ENCODE data around the gene SH3PXD2A.

GRCh38 chr10:103893817-103894216, 38.4 kb upstream of the SH3PXD2A start:
- TF ChIP-seq, protein P1, sequence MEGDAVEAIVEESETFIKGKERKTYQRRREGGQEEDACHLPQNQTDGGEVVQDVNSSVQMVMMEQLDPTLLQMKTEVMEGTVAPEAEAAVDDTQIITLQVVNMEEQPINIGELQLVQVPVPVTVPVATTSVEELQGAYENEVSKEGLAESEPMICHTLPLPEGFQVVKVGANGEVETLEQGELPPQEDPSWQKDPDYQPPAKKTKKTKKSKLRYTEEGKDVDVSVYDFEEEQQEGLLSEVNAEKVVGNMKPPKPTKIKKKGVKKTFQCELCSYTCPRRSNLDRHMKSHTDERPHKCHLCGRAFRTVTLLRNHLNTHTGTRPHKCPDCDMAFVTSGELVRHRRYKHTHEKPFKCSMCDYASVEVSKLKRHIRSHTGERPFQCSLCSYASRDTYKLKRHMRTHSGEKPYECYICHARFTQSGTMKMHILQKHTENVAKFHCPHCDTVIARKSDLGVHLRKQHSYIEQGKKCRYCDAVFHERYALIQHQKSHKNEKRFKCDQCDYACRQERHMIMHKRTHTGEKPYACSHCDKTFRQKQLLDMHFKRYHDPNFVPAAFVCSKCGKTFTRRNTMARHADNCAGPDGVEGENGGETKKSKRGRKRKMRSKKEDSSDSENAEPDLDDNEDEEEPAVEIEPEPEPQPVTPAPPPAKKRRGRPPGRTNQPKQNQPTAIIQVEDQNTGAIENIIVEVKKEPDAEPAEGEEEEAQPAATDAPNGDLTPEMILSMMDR (conservative IDR thresholded peaks at IDR 0.05; ENCODE audit: low read depth in 2 of 2): no peak
- TF ChIP-seq CREB1 (CRISPR knock-in tag; IDR thresholded peaks at IDR 0.05; ENCODE audit: low read depth): no peak
